ENCODE results near the gene FBXL7.

FBXL7 gene

DNA sequence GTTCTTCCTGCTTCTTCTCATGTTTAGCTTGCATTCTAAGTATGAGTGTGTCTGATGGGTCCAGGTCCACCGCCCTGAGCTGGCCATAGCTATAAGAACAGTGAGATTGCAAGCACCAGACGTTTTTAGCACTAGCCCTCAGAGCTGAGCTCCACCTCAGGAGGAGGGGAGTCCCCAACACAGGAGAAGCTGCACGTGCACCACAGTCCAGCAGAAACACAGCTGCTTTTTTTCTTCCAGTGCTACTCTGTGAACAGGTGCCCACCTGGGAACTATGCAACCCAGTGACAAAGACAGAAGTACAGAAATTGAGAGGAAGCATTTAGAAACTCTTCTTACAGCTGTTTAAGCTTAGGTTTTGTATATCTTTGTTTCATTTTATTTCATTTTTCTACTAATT is 380.2 kb downstream of the FBXL7 start:
- H3K9me3 ChIP-seq (ENCODE audit: control insufficient read depth, insufficient read depth, low read length): no peaks in the 10 kb centered on the region; the same call in 1 of the 2 replicates
- H3K27me3 ChIP-seq (ENCODE audit: control insufficient read depth, low read length): no peaks in the 10 kb centered on the region
- H3K27ac ChIP-seq (ENCODE audit: low read depth, low read length): no peak overlapping the region
- no peaks in the 10 kb centered on the region for H3K9me2 ChIP-seq (replicated peaks; ENCODE audit: control insufficient read depth, low read length)
- no peaks in the 10 kb centered on the region for H3F3A ChIP-seq (ENCODE audit: control insufficient read depth, insufficient read depth)
- H4K20me1 ChIP-seq (ENCODE audit: control insufficient read depth, insufficient read depth, low read depth, low read length): no peaks in the 10 kb centered on the region
- TF ChIP-seq, protein P1, sequence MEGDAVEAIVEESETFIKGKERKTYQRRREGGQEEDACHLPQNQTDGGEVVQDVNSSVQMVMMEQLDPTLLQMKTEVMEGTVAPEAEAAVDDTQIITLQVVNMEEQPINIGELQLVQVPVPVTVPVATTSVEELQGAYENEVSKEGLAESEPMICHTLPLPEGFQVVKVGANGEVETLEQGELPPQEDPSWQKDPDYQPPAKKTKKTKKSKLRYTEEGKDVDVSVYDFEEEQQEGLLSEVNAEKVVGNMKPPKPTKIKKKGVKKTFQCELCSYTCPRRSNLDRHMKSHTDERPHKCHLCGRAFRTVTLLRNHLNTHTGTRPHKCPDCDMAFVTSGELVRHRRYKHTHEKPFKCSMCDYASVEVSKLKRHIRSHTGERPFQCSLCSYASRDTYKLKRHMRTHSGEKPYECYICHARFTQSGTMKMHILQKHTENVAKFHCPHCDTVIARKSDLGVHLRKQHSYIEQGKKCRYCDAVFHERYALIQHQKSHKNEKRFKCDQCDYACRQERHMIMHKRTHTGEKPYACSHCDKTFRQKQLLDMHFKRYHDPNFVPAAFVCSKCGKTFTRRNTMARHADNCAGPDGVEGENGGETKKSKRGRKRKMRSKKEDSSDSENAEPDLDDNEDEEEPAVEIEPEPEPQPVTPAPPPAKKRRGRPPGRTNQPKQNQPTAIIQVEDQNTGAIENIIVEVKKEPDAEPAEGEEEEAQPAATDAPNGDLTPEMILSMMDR (IDR thresholded peaks at IDR 0.05; ENCODE audit: low read depth, low read length, poor library complexity, severe bottlenecking): no peak
- no peak for TF ChIP-seq EZH2phosphoT487 (IDR thresholded peaks at IDR 0.05; ENCODE audit: borderline replicate concordance, low read length)
- no peaks in the 10 kb centered on the region for H3K79me2 ChIP-seq (ENCODE audit: control insufficient read depth, low read length)
- no peak overlapping the region for H3K4me2 ChIP-seq (ENCODE audit: low read length)
- no peak overlapping the region for H3K4me3 ChIP-seq (ENCODE audit: low read length)
- no peaks in the 10 kb centered on the region for H3K36me3 ChIP-seq (ENCODE audit: control insufficient read depth, low read length)
- H3K4me1 ChIP-seq (ENCODE audit: control insufficient read depth, low read length): no peaks in the 10 kb centered on the region

- no peaks in the 10 kb centered on the region for H3K27me3 ChIP-seq (ENCODE audit: control insufficient read depth, low read length)
- no peaks in the 10 kb centered on the region for H4K20me1 ChIP-seq (ENCODE audit: control insufficient read depth, insufficient read depth, low read depth, low read length)
- H3K9me3 ChIP-seq (ENCODE audit: control insufficient read depth, insufficient read depth, low read length): no peaks in the 10 kb centered on the region; the same call in 1 of the 2 replicates
- no peak for TF ChIP-seq EZH2phosphoT487 (IDR thresholded peaks at IDR 0.05; ENCODE audit: borderline replicate concordance, low read length)
- TF ChIP-seq, protein P1 (IDR thresholded peaks at IDR 0.05; ENCODE audit: low read depth, low read length, poor library complexity, severe bottlenecking): no peak
- no peaks in the 10 kb centered on the region for H3K36me3 ChIP-seq (ENCODE audit: control insufficient read depth, low read length)
- H3F3A ChIP-seq (ENCODE audit: control insufficient read depth, insufficient read depth): no peaks in the 10 kb centered on the region
- no peaks in the 10 kb centered on the region for H3K4me1 ChIP-seq (ENCODE audit: control insufficient read depth, low read length)
- no peaks in the 10 kb centered on the region for H3K79me2 ChIP-seq (ENCODE audit: control insufficient read depth, low read length)
- no peak overlapping the region for H3K27ac ChIP-seq (ENCODE audit: low read depth, low read length)
- H3K9me2 ChIP-seq (replicated peaks; ENCODE audit: control insufficient read depth, low read length): no peaks in the 10 kb centered on the region
- no peak overlapping the region for H3K4me3 ChIP-seq (ENCODE audit: low read length)
- no peak overlapping the region for H3K4me2 ChIP-seq (ENCODE audit: low read length)
Observed at GRCh38 chr5:15885156-15885555, 385.2 kb downstream of the FBXL7 start.

DNA sequence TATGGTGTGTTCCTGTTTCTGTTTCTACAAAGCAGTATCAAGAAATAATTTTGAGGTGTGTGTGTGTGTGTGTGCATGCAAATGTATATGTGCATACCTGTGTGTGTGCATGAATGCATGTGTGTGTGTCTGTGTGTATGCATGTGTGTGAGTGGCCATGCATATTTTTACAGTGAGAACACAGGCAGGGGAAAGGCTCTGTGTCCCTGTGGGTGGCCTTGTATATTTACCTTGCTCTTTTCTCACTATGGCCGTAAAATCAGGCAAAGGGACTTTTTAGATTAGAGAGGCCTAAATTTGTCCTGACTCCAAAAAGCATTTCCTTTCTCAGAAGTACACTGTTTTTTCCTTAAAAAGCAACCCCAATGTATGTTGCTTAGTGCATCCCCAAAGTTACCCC is 386.2 kb downstream of the FBXL7 start:
- no peak overlapping the region for H3K4me2 ChIP-seq (ENCODE audit: low read length)
- H3K27ac ChIP-seq (ENCODE audit: low read depth, low read length): no peak overlapping the region
- no peaks in the 10 kb centered on the region for H3K4me1 ChIP-seq (ENCODE audit: control insufficient read depth, low read length)
- no peaks in the 10 kb centered on the region for H3K79me2 ChIP-seq (ENCODE audit: control insufficient read depth, low read length)
- H3K4me3 ChIP-seq (ENCODE audit: low read length): no peak overlapping the region
- no peaks in the 10 kb centered on the region for H3F3A ChIP-seq (ENCODE audit: control insufficient read depth, insufficient read depth)
- no peaks in the 10 kb centered on the region for H3K27me3 ChIP-seq (ENCODE audit: control insufficient read depth, low read length)
- no peak for TF ChIP-seq EZH2phosphoT487 (IDR thresholded peaks at IDR 0.05; ENCODE audit: borderline replicate concordance, low read length)
- TF ChIP-seq, protein P1 (IDR thresholded peaks at IDR 0.05; ENCODE audit: low read depth, low read length, poor library complexity, severe bottlenecking): no peak
- H3K9me3 ChIP-seq (ENCODE audit: control insufficient read depth, insufficient read depth, low read length): no peaks in the 10 kb centered on the region; the same call in 1 of the 2 replicates
- no peaks in the 10 kb centered on the region for H3K9me2 ChIP-seq (replicated peaks; ENCODE audit: control insufficient read depth, low read length)
- H4K20me1 ChIP-seq (ENCODE audit: control insufficient read depth, insufficient read depth, low read depth, low read length): no peaks in the 10 kb centered on the region
- H3K36me3 ChIP-seq (ENCODE audit: control insufficient read depth, low read length): no peaks in the 10 kb centered on the region
